PC-3 (cell line): ENCODE results near the gene SAE1.

ENCODE experiments used
- CTCF ChIP-seq: fragments of 300-600 bp; sonication (generic); conservative IDR thresholded peaks from 2 replicates; pipeline ENCODE4 v1.5.1; 2017; ENCODE audit warnings: antibody characterized with exemption, low read depth, mild to moderate bottlenecking, low read length
- EZH2 ChIP-seq: fragments of 300-600 bp; sonication (generic); IDR thresholded peaks from one replicate; pipeline ENCODE4 v1.6.1; 2017; ENCODE audit warnings: antibody characterized with exemption, mild to moderate bottlenecking, low read length; ENCODE audit not compliant: unreplicated experiment

GRCh38 chr19:47106821-47107201 is 23.8 kb upstream of the SAE1 start:
- TF ChIP-seq EZH2 (no peak), CTCF (no peak)
